Measurements from ENCODE around the gene MTUS2. TPM values are rescaled to one million over a fixed set of nuclear protein-coding genes. Genes with fewer than 3 reads are reported as not detected.

Gene MTUS2
- total and polyA plus RNA-seq, 9 of the 15 experiments (the other 6 are each of a cell fraction or from before 2014, with no cell fraction given) = 0.01 to 0.28 (median 0.06) TPM; not detected in 1

- no peak for TF ChIP-seq BRF1 (IDR thresholded peaks at IDR 0.05; ENCODE audit: borderline replicate concordance, extremely low read depth, insufficient read length)
- TF ChIP-seq CREM (IDR thresholded peaks at IDR 0.05; ENCODE audit: low read depth) = no peak
- TF ChIP-seq NCOA6 (IDR thresholded peaks at IDR 0.05) = no peak
- TF ChIP-seq ZNF436 (CRISPR knock-in tag; IDR thresholded peaks at IDR 0.05) = no peak
- no peak for TF ChIP-seq THRAP3 (IDR thresholded peaks at IDR 0.05; ENCODE audit: borderline replicate concordance)
- TF ChIP-seq, protein P1, sequence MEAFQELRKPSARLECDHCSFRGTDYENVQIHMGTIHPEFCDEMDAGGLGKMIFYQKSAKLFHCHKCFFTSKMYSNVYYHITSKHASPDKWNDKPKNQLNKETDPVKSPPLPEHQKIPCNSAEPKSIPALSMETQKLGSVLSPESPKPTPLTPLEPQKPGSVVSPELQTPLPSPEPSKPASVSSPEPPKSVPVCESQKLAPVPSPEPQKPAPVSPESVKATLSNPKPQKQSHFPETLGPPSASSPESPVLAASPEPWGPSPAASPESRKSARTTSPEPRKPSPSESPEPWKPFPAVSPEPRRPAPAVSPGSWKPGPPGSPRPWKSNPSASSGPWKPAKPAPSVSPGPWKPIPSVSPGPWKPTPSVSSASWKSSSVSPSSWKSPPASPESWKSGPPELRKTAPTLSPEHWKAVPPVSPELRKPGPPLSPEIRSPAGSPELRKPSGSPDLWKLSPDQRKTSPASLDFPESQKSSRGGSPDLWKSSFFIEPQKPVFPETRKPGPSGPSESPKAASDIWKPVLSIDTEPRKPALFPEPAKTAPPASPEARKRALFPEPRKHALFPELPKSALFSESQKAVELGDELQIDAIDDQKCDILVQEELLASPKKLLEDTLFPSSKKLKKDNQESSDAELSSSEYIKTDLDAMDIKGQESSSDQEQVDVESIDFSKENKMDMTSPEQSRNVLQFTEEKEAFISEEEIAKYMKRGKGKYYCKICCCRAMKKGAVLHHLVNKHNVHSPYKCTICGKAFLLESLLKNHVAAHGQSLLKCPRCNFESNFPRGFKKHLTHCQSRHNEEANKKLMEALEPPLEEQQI (IDR thresholded peaks at IDR 0.05) = no peak
- TF ChIP-seq ZNF165 (CRISPR knock-in tag; IDR thresholded peaks at IDR 0.05; ENCODE audit: borderline replicate concordance) = no peak
- TF ChIP-seq HNRNPL (IDR thresholded peaks at IDR 0.05; ENCODE audit: low read depth, low read length) = no peak
- no peak for TF ChIP-seq HMG20B (CRISPR knock-in tag; IDR thresholded peaks at IDR 0.05)
- no peak for TF ChIP-seq NFYB (IDR thresholded peaks at IDR 0.05; ENCODE audit: extremely low read depth, insufficient read length)
- no peak for TF ChIP-seq MTF1 (CRISPR knock-in tag; IDR thresholded peaks at IDR 0.05; ENCODE audit: borderline replicate concordance)
Observed at GRCh38 chr13:29550430-29550988, 730.4 kb downstream of the MTUS2 start (continued).

All from K562 (cell line).